ENCODE results near the gene ADAP1. TPM values are rescaled to one million over a fixed set of nuclear protein-coding genes. Genes with fewer than 3 reads are reported as not detected.
A peak's percentile ranks its signal among the peaks of the same experiment; 100 is the strongest.

ADAP1 gene
- polyA plus RNA-seq, 1 donor (not counting 4 experiments of a cell fraction or from before 2014, with no cell fraction given): 4.3 TPM

- H3K27ac ChIP-seq (ENCODE audit: control insufficient read depth, insufficient read depth, low read length): no peak overlapping the region
- H3K4me3 ChIP-seq (ENCODE audit: control insufficient read depth in 2 of 3, extremely low read depth in 1 of 3, insufficient read depth in 2 of 3, low read depth in 1 of 3, low read length in 3 of 3): no peak overlapping the region
- no peak for DNase-seq (ENCODE audit: low read depth, low spot score)
- H3K79me2 ChIP-seq (ENCODE audit: control insufficient read depth, insufficient read depth, low read length): no peaks in the 10 kb centered on the region
- H3K4me2 ChIP-seq (ENCODE audit: control insufficient read depth, extremely low read depth, insufficient read depth, low read depth, low read length): no peak overlapping the region
- no peak overlapping the region for H2AFZ ChIP-seq (ENCODE audit: control insufficient read depth, low read length)
- no peaks in the 10 kb centered on the region for H3K9me1 ChIP-seq (ENCODE audit: control insufficient read depth, extremely low read depth, insufficient read depth, low read length)
- peaks cover 6% of the 10 kb centered on the region for H4K20me1 ChIP-seq (ENCODE audit: control insufficient read depth, extremely low read depth, insufficient read depth, low read length)
- dilution Hi-C loops (cut with MboI; ENCODE audit: extremely low pct_ligation_motif_present, low sequenced_read_pairs): no loop called here
- peaks cover 15% of the 10 kb centered on the region for H3K27me3 ChIP-seq (ENCODE audit: control insufficient read depth, extremely low read depth, insufficient read depth, low read length)
- H3K9ac ChIP-seq (ENCODE audit: control insufficient read depth, extremely low read depth, insufficient read depth, low read length): no peak overlapping the region
- H3K4me1 ChIP-seq (ENCODE audit: control insufficient read depth, extremely low read depth, insufficient read depth, low read length): no peaks in the 10 kb centered on the region
- no peak for FAIRE-seq
- no peaks in the 10 kb centered on the region for H3K9me3 ChIP-seq (ENCODE audit: control insufficient read depth, low read depth, low read length)
- peaks cover 6 to 16% of the 10 kb centered on the region in 2 experiments for H3K36me3 ChIP-seq (ENCODE audit: control insufficient read depth in 2 of 2, extremely low read depth in 1 of 2, insufficient read depth in 2 of 2, low read length in 2 of 2)
- TF ChIP-seq EZH2 (IDR thresholded peaks at IDR 0.05; ENCODE audit: low read length) (no peak), CTCF (optimal IDR thresholded peaks at IDR 0.05 in 1 of 3, IDR thresholded peaks at IDR 0.05 in 1 of 3, conservative IDR thresholded peaks at IDR 0.05 in 1 of 3; ENCODE audit: extremely low read depth in 1 of 3, insufficient read depth in 2 of 3, low read length in 3 of 3) (peak in 1 of 3 experiments; percentile 35)
Measured at GRCh38 chr7:963236-964078, 9.0 kb upstream of the ADAP1 start.

GRCh38 chr7:962401-963081, 8.1 kb upstream of the ADAP1 start:
- Histone ChIP-seq H4K20me1 (ENCODE audit: control insufficient read depth, extremely low read depth, insufficient read depth, low read length) (peaks cover 6% of the 10 kb centered on the region), H3K4me2 (ENCODE audit: control insufficient read depth, extremely low read depth, insufficient read depth, low read depth, low read length) (no peak overlapping the region), H3K9me1 (ENCODE audit: control insufficient read depth, extremely low read depth, insufficient read depth, low read length) (no peaks in the 10 kb centered on the region), H3K9me3 (ENCODE audit: control insufficient read depth, low read depth, low read length) (no peaks in the 10 kb centered on the region), H3K4me3 (ENCODE audit: control insufficient read depth in 2 of 3, extremely low read depth in 1 of 3, insufficient read depth in 2 of 3, low read depth in 1 of 3, low read length in 3 of 3) (no peak overlapping the region), H3K27me3 (ENCODE audit: control insufficient read depth, extremely low read depth, insufficient read depth, low read length) (peaks cover 15% of the 10 kb centered on the region), H3K27ac (ENCODE audit: control insufficient read depth, insufficient read depth, low read length) (no peak overlapping the region), H2AFZ (ENCODE audit: control insufficient read depth, low read length) (no peak overlapping the region), H3K36me3 (ENCODE audit: control insufficient read depth in 2 of 2, extremely low read depth in 1 of 2, insufficient read depth in 2 of 2, low read length in 2 of 2) (peaks cover 3 to 8% of the 10 kb centered on the region in 2 experiments), H3K9ac (ENCODE audit: control insufficient read depth, extremely low read depth, insufficient read depth, low read length) (no peak overlapping the region), H3K4me1 (ENCODE audit: control insufficient read depth, extremely low read depth, insufficient read depth, low read length) (no peaks in the 10 kb centered on the region), H3K79me2 (ENCODE audit: control insufficient read depth, insufficient read depth, low read length) (no peaks in the 10 kb centered on the region)
- FAIRE-seq (no peak), DNase-seq (ENCODE audit: low read depth, low spot score) (no peak)
- TF ChIP-seq CTCF (optimal IDR thresholded peaks at IDR 0.05 in 1 of 3, IDR thresholded peaks at IDR 0.05 in 1 of 3, conservative IDR thresholded peaks at IDR 0.05 in 1 of 3; ENCODE audit: extremely low read depth in 1 of 3, insufficient read depth in 2 of 3, low read length in 3 of 3) (no peak), EZH2 (IDR thresholded peaks at IDR 0.05; ENCODE audit: low read length) (no peak)
- dilution Hi-C loops (cut with MboI; ENCODE audit: extremely low pct_ligation_motif_present, low sequenced_read_pairs): no loop called here

All from keratinocyte (primary cell).